Activated naive CD8-positive, alpha-beta T cell treated with anti-CD3 and anti-CD28 coated beads for 36 hours (primary cell): ENCODE results near the gene CCDC88C. TPM values are rescaled to one million over a fixed set of nuclear protein-coding genes. Genes with fewer than 3 reads are reported as not detected.
"Not testable (repeated sequence)": the region's sequence is repeated elsewhere in the genome, so short reads cannot be mapped to it uniquely, and the experiment has no call there.

Experiments
- DNase-seq: peaks from one replicate; pipeline ENCODE4 v3.0.0; 2021
- H3K27ac Mint-ChIP-seq: one replicate; pipeline ENCODE4 v1.8.0; 2022; ENCODE audit warnings: mild to moderate bottlenecking, moderate library complexity, mixed read lengths
- H3K27me3 Mint-ChIP-seq: one replicate; pipeline ENCODE4 v1.8.0; 2022; ENCODE audit warnings: mild to moderate bottlenecking, mixed read lengths
- H3K36me3 Mint-ChIP-seq: one replicate; pipeline ENCODE4 v1.8.0; 2021; ENCODE audit warnings: mild to moderate bottlenecking, mixed read lengths
- H3K4me1 Mint-ChIP-seq: one replicate; pipeline ENCODE4 v1.8.0; 2021; ENCODE audit warnings: mixed read lengths
- H3K4me3 Mint-ChIP-seq: one replicate; pipeline ENCODE4 v1.8.0; 2022; ENCODE audit warnings: mild to moderate bottlenecking, moderate library complexity, mixed read lengths
- H3K9me3 Mint-ChIP-seq: one replicate; pipeline ENCODE4 v1.8.0; 2022; ENCODE audit warnings: mixed read lengths
- total RNA-seq, 2 experiments: library from RNA; stranded (reverse); gene quantifications; one replicate each; pipeline ENCODE4 v1.2.3, GENCODE V29; 2021

CCDC88C gene
- total RNA-seq, 2 experiments from 2014 or later: 55.1 to 56.7 TPM

GRCh38 chr14:91278383-91278715 lies 139.3 kb downstream of the CCDC88C start:
- Mint-ChIP-seq H3K4me3 (no peak overlapping the region), H3K27me3 (no peaks in the 10 kb centered on the region), H3K4me1 (peaks cover 4% of the 10 kb centered on the region), H3K36me3 (peaks cover 19% of the 10 kb centered on the region), H3K27ac (no peak overlapping the region), H3K9me3 (no peaks in the 10 kb centered on the region)
- no peak for DNase-seq

DNA sequence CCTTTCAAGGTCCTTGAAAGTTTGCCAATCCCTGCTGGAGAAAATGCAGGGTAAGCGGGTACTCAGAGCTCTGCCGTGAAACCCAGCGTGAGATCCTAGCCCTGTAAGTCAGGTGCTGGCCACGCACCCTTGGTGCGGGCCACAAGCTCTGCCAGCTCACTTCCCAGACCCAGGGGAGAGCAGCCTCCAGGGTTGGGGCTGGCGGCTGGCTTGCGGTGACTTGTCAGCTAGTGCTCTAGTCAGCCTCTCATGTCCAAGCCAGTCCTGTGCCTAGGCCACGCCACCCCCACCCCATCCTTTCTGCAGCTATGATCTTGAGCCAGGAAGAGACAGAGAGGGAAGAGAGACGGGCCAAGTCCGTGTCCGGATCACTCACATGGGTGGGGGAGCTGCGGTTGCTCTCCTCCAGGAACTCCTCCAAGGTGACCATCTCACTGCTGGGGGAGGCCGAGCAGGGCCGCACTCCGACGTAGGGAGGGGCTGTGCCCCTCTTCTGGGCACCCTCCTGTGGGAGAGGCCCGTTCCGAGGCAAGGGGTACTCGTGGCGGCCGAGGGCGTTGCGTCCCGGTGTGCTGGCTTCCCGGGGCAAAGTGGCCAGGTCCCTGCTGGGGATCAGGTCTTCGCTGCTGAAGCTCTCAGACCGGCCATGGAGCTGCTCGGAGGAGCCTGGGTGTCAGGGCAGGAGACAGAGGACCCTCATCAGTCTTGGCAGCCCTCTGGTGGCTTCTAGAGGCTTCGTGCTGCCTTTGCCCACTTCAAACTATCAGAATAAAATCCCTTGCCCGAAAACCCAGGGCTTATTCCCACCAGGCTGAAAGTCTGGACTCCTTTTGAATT lies 139.9 kb downstream of the CCDC88C start:
- Mint-ChIP-seq H3K36me3 (peaks cover 14% of the 10 kb centered on the region), H3K27me3 (no peaks in the 10 kb centered on the region), H3K9me3 (no peaks in the 10 kb centered on the region), H3K4me3 (no peak overlapping the region), H3K4me1 (peaks cover 2% of the 10 kb centered on the region), H3K27ac (no peak overlapping the region)
- no peak for DNase-seq

GRCh38 chr14:91274796-91275195 lies 142.8 kb downstream of the CCDC88C start:
- no peak for DNase-seq
- H3K4me1 Mint-ChIP-seq: peaks cover 2% of the 10 kb centered on the region
- no peak overlapping the region for H3K4me3 Mint-ChIP-seq
- peak overlapping the region; percentile 62 for H3K27ac Mint-ChIP-seq
- peaks cover 9% of the 10 kb centered on the region for H3K36me3 Mint-ChIP-seq
- no peaks in the 10 kb centered on the region for H3K27me3 Mint-ChIP-seq
- no peaks in the 10 kb centered on the region for H3K9me3 Mint-ChIP-seq

DNA sequence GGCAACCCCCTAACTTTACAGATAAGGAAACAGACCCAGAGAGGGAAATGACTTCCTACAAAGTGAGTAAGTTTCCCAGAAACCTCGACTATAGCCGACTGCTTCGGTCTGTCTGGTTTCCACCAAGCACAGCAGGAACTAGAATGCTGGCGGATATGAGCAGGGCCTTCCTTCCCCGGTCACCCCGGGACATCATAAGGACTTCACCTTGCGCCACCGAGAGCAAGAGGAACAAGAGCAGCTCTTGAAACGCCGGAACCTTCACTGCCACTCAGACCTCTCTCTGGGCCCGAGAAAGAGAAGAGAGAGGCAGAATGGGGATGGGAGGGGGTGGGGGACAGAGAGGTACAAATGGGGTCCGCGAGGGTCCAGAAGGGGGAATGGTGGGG lies 143.7 kb downstream of the CCDC88C start:
- Mint-ChIP-seq H3K27ac (peak overlapping the region; percentile 62), H3K4me3 (no peak overlapping the region), H3K36me3 (peaks cover 13% of the 10 kb centered on the region), H3K9me3 (no peaks in the 10 kb centered on the region), H3K27me3 (no peaks in the 10 kb centered on the region), H3K4me1 (peaks cover 5% of the 10 kb centered on the region)
- no peak for DNase-seq

- Mint-ChIP-seq H3K27ac (no peak overlapping the region), H3K36me3 (peaks cover 14% of the 10 kb centered on the region), H3K4me3 (no peak overlapping the region), H3K27me3 (no peaks in the 10 kb centered on the region), H3K4me1 (peaks cover 6% of the 10 kb centered on the region), H3K9me3 (no peaks in the 10 kb centered on the region)
- DNase-seq: no peak
These were observed 144.2 kb downstream of the CCDC88C start for GRCh38 chr14:91273273-91273884.

GRCh38 chr14:91272341-91273272 lies 145.0 kb downstream of the CCDC88C start:
- no peak overlapping the region for H3K27ac Mint-ChIP-seq
- H3K27me3 Mint-ChIP-seq: no peaks in the 10 kb centered on the region
- H3K9me3 Mint-ChIP-seq: no peaks in the 10 kb centered on the region
- H3K36me3 Mint-ChIP-seq: peaks cover 21% of the 10 kb centered on the region
- H3K4me1 Mint-ChIP-seq: peaks cover 6% of the 10 kb centered on the region
- no peak overlapping the region for H3K4me3 Mint-ChIP-seq
- DNase-seq: no peak

DNA sequence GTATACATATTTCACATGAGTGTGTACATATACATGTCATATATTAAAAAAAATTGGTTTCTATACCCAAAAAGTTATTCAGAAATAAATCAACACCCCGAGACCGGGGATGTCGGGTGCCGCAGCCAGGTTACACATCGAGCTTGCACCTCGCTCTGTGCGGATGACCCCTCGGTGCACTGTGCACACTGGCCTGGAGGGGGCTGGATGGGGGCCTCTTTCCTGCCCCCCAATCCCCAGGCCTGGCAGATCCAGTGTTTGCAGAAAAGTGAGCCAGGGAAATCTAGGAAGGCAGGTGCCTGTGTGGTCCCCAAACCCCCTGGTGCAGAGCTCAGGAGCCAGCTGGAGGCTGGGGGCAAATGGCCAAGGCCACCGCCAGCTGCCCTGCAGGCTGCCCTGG lies 146.0 kb downstream of the CCDC88C start:
- DNase-seq: no peak
- no peak overlapping the region for H3K4me3 Mint-ChIP-seq

DNA sequence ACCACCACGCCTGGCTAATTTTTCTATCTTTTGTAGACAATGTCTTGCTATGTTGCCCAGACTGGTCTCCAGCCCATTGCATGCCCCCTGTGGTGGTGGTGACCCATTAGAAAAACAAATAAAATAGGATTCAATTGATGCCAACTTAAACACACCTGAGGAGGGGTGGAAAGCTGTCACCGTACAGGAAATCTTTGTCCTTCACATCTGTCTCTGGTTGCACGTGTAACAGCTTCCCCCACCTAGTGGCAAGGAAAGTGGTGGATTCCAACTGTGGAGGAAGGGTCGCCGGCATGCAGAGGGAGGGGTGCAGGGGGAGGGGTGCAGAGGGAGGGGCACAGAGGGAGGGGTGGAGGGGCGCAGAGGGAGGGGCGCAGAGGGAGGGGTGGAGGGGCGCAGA lies 147.0 kb downstream of the CCDC88C start:
- Mint-ChIP-seq H3K4me1 (peaks cover 14% of the 10 kb centered on the region), H3K36me3 (peaks cover 23% of the 10 kb centered on the region), H3K27me3 (no peaks in the 10 kb centered on the region), H3K4me3 (no peak overlapping the region), H3K27ac (peak overlapping the region; percentile 68), H3K9me3 (no peaks in the 10 kb centered on the region)
- DNase-seq: no peak

More for the DNA sequence above, 146.0 kb downstream of the CCDC88C start:
- Mint-ChIP-seq H3K4me1 (peaks cover 9% of the 10 kb centered on the region), H3K36me3 (peaks cover 26% of the 10 kb centered on the region), H3K27me3 (no peaks in the 10 kb centered on the region), H3K9me3 (no peaks in the 10 kb centered on the region), H3K27ac (no peak overlapping the region)

DNA sequence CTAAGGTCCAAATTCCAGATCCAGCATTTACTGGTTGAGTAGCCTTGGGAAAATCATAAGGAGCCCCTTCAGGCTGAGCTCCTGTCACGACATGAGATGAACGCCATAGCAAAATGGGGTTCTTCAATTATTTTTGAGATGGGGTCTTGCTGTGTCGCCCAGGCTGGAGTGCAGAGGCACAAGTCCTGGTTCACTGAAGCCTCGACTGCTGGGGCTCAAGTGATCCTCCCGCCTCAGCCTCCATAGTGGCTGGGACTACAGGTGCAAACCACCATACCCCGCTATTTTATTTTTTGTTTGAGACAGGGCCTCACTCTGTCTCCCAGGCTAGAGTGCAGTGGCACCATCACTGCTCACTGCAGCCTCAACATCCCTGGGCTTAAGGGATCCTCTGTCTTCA lies 147.4 kb downstream of the CCDC88C start:
- Mint-ChIP-seq H3K36me3 (peaks cover 22% of the 10 kb centered on the region), H3K9me3 (no peaks in the 10 kb centered on the region), H3K27ac (peak overlapping the region; percentile 68), H3K4me3 (no peak overlapping the region), H3K27me3 (no peaks in the 10 kb centered on the region), H3K4me1 (peaks cover 15% of the 10 kb centered on the region)
- DNase-seq: no peak

GRCh38 chr14:91269076-91269991 lies 148.3 kb downstream of the CCDC88C start:
- DNase-seq: no peak
- Mint-ChIP-seq H3K27ac (peak overlapping the region; percentile 47), H3K4me3 (no peak overlapping the region), H3K4me1 (peaks cover 13% of the 10 kb centered on the region), H3K9me3 (no peaks in the 10 kb centered on the region), H3K27me3 (no peaks in the 10 kb centered on the region), H3K36me3 (peaks cover 20% of the 10 kb centered on the region)

DNA sequence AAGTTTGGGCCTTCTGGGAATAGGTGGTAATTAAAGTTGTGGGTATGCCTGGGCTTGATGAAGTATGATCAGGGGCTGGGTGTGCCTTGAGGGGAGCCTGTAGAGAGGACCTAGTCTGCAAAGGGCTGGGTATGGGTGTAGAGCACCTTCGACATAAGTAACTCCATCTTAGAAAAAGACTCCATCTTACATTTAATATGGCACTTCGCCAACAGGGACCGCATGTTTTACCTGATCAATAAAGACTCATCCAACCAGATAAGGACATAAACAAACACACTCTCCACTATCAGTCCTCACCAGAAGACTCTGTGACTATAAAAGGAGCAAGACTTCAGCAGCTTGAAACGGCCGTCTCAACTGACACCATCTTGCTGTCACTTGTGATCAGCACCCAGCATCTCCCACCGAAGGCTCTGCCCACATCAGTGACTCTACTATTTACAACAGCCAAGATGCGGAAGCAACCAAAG lies 149.6 kb downstream of the CCDC88C start:
- Mint-ChIP-seq H3K27me3 (no peaks in the 10 kb centered on the region), H3K4me3 (no peak overlapping the region), H3K36me3 (peaks cover 22% of the 10 kb centered on the region), H3K9me3 (no peaks in the 10 kb centered on the region), H3K4me1 (peaks cover 25% of the 10 kb centered on the region), H3K27ac (peak overlapping the region; percentile 18)
- DNase-seq: no peak

GRCh38 chr14:91266276-91266675 lies 151.3 kb downstream of the CCDC88C start:
- peak overlapping the region; percentile 32 for H3K27ac Mint-ChIP-seq
- H3K36me3 Mint-ChIP-seq: peaks cover 18% of the 10 kb centered on the region
- peaks cover 36% of the 10 kb centered on the region for H3K4me1 Mint-ChIP-seq
- not testable (repeated sequence) for H3K27me3 Mint-ChIP-seq, H3K9me3 Mint-ChIP-seq, H3K4me3 Mint-ChIP-seq, DNase-seq

DNA sequence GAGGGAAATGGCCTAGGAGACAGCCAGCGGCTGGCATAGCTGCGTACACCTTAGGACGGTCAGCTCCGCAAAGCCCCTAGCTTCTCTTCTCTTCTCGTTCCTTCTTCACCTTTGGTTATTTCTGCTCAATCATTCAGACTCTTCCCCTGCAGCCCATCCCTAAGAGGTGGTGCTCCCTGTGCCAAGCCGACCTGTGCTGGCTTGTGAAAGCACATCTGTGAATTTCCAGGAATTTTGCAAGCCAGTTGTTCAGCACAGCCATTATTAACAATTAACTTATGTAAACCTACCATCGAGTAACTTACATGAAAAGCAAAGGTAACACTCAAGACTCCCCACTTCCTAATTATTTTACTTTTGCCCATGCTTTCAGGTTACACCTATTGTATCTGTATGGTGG lies 152.2 kb downstream of the CCDC88C start:
- Mint-ChIP-seq H3K4me1 (peaks cover 43% of the 10 kb centered on the region), H3K27ac (peak overlapping the region; percentile 32), H3K36me3 (peaks cover 18% of the 10 kb centered on the region), H3K9me3 (peaks cover 1% of the 10 kb centered on the region), H3K4me3 (peak overlapping the region; percentile 39), H3K27me3 (no peaks in the 10 kb centered on the region)
- no peak for DNase-seq
